Neuronal stem cell (in vitro differentiated cells): Measurements from ENCODE around the gene TMEM86A.

Experiments used
- DNase-seq: peaks from one replicate; pipeline ENCODE4 v3.0.0-alpha.2; 2013; ENCODE audit warnings: low spot score
- H2AFZ ChIP-seq: one replicate; pipeline ENCODE4 v1.6.1; 2013; ENCODE audit warnings: mild to moderate bottlenecking, low read length, inconsistent platforms
- H2AK5ac ChIP-seq: 2 replicates; pipeline ENCODE4 v1.6.1; 2013; ENCODE audit warnings: low read depth, mild to moderate bottlenecking, inconsistent platforms, low read length, moderate library complexity, mixed read lengths
- H2BK120ac ChIP-seq: 2 replicates; pipeline ENCODE4 v1.6.1; 2013; ENCODE audit warnings: low read depth, mild to moderate bottlenecking, inconsistent platforms, low read length, moderate library complexity, mixed read lengths
- H2BK12ac ChIP-seq: one replicate; pipeline ENCODE4 v1.6.1; 2013; ENCODE audit warnings: low read length, inconsistent platforms
- H2BK15ac ChIP-seq: 2 replicates; pipeline ENCODE4 v1.6.1; 2013; ENCODE audit warnings: mild to moderate bottlenecking, low read length, inconsistent platforms, mixed read lengths
- H2BK5ac ChIP-seq: one replicate; pipeline ENCODE4 v1.6.1; 2013; ENCODE audit warnings: inconsistent platforms, mild to moderate bottlenecking, low read length, moderate library complexity
- H3K14ac ChIP-seq: one replicate; pipeline ENCODE4 v1.6.1; 2013; ENCODE audit warnings: low read length, inconsistent platforms
- H3K18ac ChIP-seq: 2 replicates; pipeline ENCODE4 v1.6.1; 2013; ENCODE audit warnings: low read length, inconsistent platforms
- H3K23ac ChIP-seq: 2 replicates; pipeline ENCODE4 v1.6.1; 2013; ENCODE audit warnings: low read depth, mild to moderate bottlenecking, mixed read lengths, low read length, inconsistent platforms; ENCODE audit not compliant: poor library complexity
- H3K27ac ChIP-seq: replicated peaks from 3 replicates; pipeline ENCODE4 v1.5.1; 2013; ENCODE audit warnings: low read length, inconsistent platforms
- H3K27me3 ChIP-seq, 3 experiments: 2 replicates each; pipeline ENCODE4 v1.6.1; 2013; ENCODE audit warnings: low read length in 3 of 3, mild to moderate bottlenecking in 2 of 3, inconsistent platforms in 1 of 3, low read depth in 1 of 3, mixed read lengths in 1 of 3, moderate library complexity in 1 of 3; ENCODE audit not compliant: control insufficient read depth in 3 of 3, insufficient read depth in 3 of 3
- H3K36me3 ChIP-seq, 2 donors: replicated peaks in 1 of 2; 2 replicates each; pipeline ENCODE4 v1.6.1; 2013; ENCODE audit warnings: low read length in 2 of 2; ENCODE audit not compliant: control insufficient read depth in 2 of 2, insufficient read depth in 2 of 2
- H3K4ac ChIP-seq: 2 replicates; pipeline ENCODE4 v1.6.1; 2013; ENCODE audit warnings: inconsistent platforms, mild to moderate bottlenecking, low read length, moderate library complexity
- H3K4me1 ChIP-seq, 2 donors: 1 replicate in 1 of 2; 2 replicates in 1 of 2; pipeline ENCODE4 v1.6.1; 2013; ENCODE audit warnings: low read length in 2 of 2, low read depth in 1 of 2; ENCODE audit not compliant: control insufficient read depth in 2 of 2, insufficient read depth in 1 of 2
- H3K4me2 ChIP-seq: one replicate; pipeline ENCODE4 v1.6.1; 2013; ENCODE audit warnings: mild to moderate bottlenecking, low read length, inconsistent platforms; ENCODE audit not compliant: insufficient read depth, poor library complexity, severe bottlenecking
- H3K4me3 ChIP-seq, 2 donors: 2 replicates each; pipeline ENCODE4 v1.5.1; 2013; ENCODE audit warnings: low read length in 2 of 2, mild to moderate bottlenecking in 2 of 2, inconsistent platforms in 1 of 2, moderate library complexity in 1 of 2
- H3K79me1 ChIP-seq: one replicate; pipeline ENCODE4 v1.6.1; 2013; ENCODE audit warnings: low read depth, mild to moderate bottlenecking, inconsistent platforms, low read length, moderate library complexity
- H3K9ac ChIP-seq: one replicate; pipeline ENCODE4 v1.6.1; 2013; ENCODE audit warnings: mild to moderate bottlenecking, low read depth, low read length, inconsistent platforms; ENCODE audit not compliant: poor library complexity
- H3K9me3 ChIP-seq, 2 donors: replicated peaks in 1 of 2; 2 replicates each; pipeline versions ENCODE3 to v1.6.1; 2013; ENCODE audit warnings: low read length in 2 of 2, mild to moderate bottlenecking in 2 of 2, inconsistent platforms in 1 of 2, low read depth in 1 of 2, mixed read lengths in 1 of 2, moderate library complexity in 1 of 2; ENCODE audit not compliant: control insufficient read depth in 2 of 2, insufficient read depth in 1 of 2
- H4K8ac ChIP-seq: one replicate; pipeline ENCODE4 v1.6.1; 2013; ENCODE audit warnings: low read depth, mild to moderate bottlenecking, inconsistent platforms, low read length, moderate library complexity
- H4K91ac ChIP-seq: one replicate; pipeline ENCODE4 v1.6.1; 2013; ENCODE audit warnings: low read length, low read depth, mild to moderate bottlenecking, inconsistent platforms; ENCODE audit not compliant: poor library complexity
- WGBS, 2 donors: extraction: QIAGEN DNeasy Blood & Tissue Kit; methylation state at CpG; one replicate each; pipeline ENCODE4 v1.1.7; 2013; ENCODE audit warnings: missing lambda C conversion rate in 2 of 2, mixed read lengths in 1 of 2; ENCODE audit not compliant: insufficient read length in 2 of 2, insufficient replicate concordance in 1 of 2; ENCODE audit errors: extremely low coverage in 2 of 2; 5-methylcytosine and 5-hydroxymethylcytosine counted together

The TMEM86A gene

GRCh38 chr11:18705651-18706281 lies 7.2 kb downstream of the TMEM86A start:
- H3K36me3 ChIP-seq, result peaks cover 0 to 2% of the 10 kb centered on the region in 2 donors
- H3K23ac ChIP-seq, result peak overlapping the region; percentile 61
- H3K4me3 ChIP-seq, result peak overlapping the region in 1 of 2 donors; percentile 49
- peak overlapping the region; percentile 61 for H3K18ac ChIP-seq
- no peak overlapping the region for H2AK5ac ChIP-seq
- peak overlapping the region; percentile 85 for H3K14ac ChIP-seq
- peak overlapping the region; percentile 15 for H4K91ac ChIP-seq
- no peak overlapping the region for H3K27ac ChIP-seq
- no peak overlapping the region for H2BK12ac ChIP-seq
- no peak overlapping the region for H2AFZ ChIP-seq
- H3K9me3 ChIP-seq, result no peaks in the 10 kb centered on the region
- H3K79me1 ChIP-seq, result no peaks in the 10 kb centered on the region
- WGBS, 2 donors, result no CpG with 5 or more reads among the region's 46 CpGs
- H3K4me1 ChIP-seq, result peaks cover 0 to 1% of the 10 kb centered on the region in 2 donors
- no peak overlapping the region for H3K4me2 ChIP-seq
- H3K9ac ChIP-seq, result peak overlapping the region; percentile 51
- no peak overlapping the region for H2BK5ac ChIP-seq
- H2BK120ac ChIP-seq, result no peak overlapping the region
- H3K27me3 ChIP-seq, result peaks cover 0 to 38% (median 7%) of the 10 kb centered on the region in 3 experiments
- no peak overlapping the region for H2BK15ac ChIP-seq
- DNase-seq, result no peak
- H4K8ac ChIP-seq, result peak overlapping the region; percentile 70
- H3K4ac ChIP-seq, result no peak overlapping the region

GRCh38 chr11:18706330-18707243 lies 8.0 kb downstream of the TMEM86A start:
- H3K36me3 ChIP-seq, result peaks cover 0 to 2% of the 10 kb centered on the region in 2 donors
- H3K79me1 ChIP-seq, result no peaks in the 10 kb centered on the region
- H4K8ac ChIP-seq, result no peak overlapping the region
- no peak overlapping the region for H2AFZ ChIP-seq
- no CpG with 5 or more reads among the region's 34 CpGs for WGBS, 2 donors
- H3K18ac ChIP-seq, result no peak overlapping the region
- H2BK120ac ChIP-seq, result no peak overlapping the region
- H4K91ac ChIP-seq, result no peak overlapping the region
- H3K23ac ChIP-seq, result no peak overlapping the region
- H3K4me2 ChIP-seq, result no peak overlapping the region
- no peak overlapping the region for H3K4me3 ChIP-seq
- no peak overlapping the region for H2BK12ac ChIP-seq
- no peak overlapping the region for H3K14ac ChIP-seq
- H2BK5ac ChIP-seq, result no peak overlapping the region
- H2AK5ac ChIP-seq, result no peak overlapping the region
- H3K4me1 ChIP-seq, result peaks cover 0 to 1% of the 10 kb centered on the region in 2 donors
- H3K9ac ChIP-seq, result no peak overlapping the region
- no peak overlapping the region for H2BK15ac ChIP-seq
- H3K9me3 ChIP-seq, result no peaks in the 10 kb centered on the region
- no peak for DNase-seq
- H3K27ac ChIP-seq, result no peak overlapping the region
- H3K27me3 ChIP-seq, result peaks cover 0 to 39% (median 7%) of the 10 kb centered on the region in 3 experiments
- no peak overlapping the region for H3K4ac ChIP-seq

GRCh38 chr11:18707811-18708340 lies 9.3 kb downstream of the TMEM86A start:
- Histone ChIP-seq H4K91ac (no peak overlapping the region), H3K4me1 (peaks cover 0 to 1% of the 10 kb centered on the region in 2 donors), H2BK15ac (no peak overlapping the region), H3K27me3 (peaks cover 0 to 52% (median 7%) of the 10 kb centered on the region in 3 experiments), H3K27ac (no peak overlapping the region), H3K79me1 (no peaks in the 10 kb centered on the region), H3K36me3 (peaks cover 0 to 2% of the 10 kb centered on the region in 2 donors), H3K4ac (no peak overlapping the region), H3K4me2 (no peak overlapping the region), H4K8ac (no peak overlapping the region), H2BK12ac (no peak overlapping the region), H2BK120ac (no peak overlapping the region), H3K18ac (no peak overlapping the region), H3K9ac (no peak overlapping the region), H3K23ac (no peak overlapping the region), H3K4me3 (peak overlapping the region in 1 of 2 donors; percentile 14), H2BK5ac (no peak overlapping the region), H3K9me3 (no peaks in the 10 kb centered on the region), H2AK5ac (no peak overlapping the region), H3K14ac (no peak overlapping the region), H2AFZ (no peak overlapping the region)
- DNase-seq, result no peak
- WGBS, 2 donors, result no CpG with 5 or more reads among the region's 12 CpGs

GRCh38 chr11:18709414-18709813 lies 10.8 kb downstream of the TMEM86A start:
- Histone ChIP-seq H3K4ac (no peak overlapping the region), H3K23ac (no peak overlapping the region), H3K14ac (no peak overlapping the region), H4K91ac (no peak overlapping the region), H2AFZ (no peak overlapping the region), H3K36me3 (no peaks in the 10 kb centered on the region), H3K18ac (no peak overlapping the region), H3K9ac (no peak overlapping the region), H3K4me2 (no peak overlapping the region), H3K79me1 (no peaks in the 10 kb centered on the region), H4K8ac (no peak overlapping the region), H2BK15ac (no peak overlapping the region), H2BK12ac (no peak overlapping the region), H3K27ac (no peak overlapping the region), H3K4me3 (no peak overlapping the region), H2AK5ac (no peak overlapping the region), H3K27me3 (peaks cover 0 to 64% (median 7%) of the 10 kb centered on the region in 3 experiments), H3K9me3 (no peaks in the 10 kb centered on the region), H3K4me1 (no peaks in the 10 kb centered on the region), H2BK5ac (no peak overlapping the region), H2BK120ac (no peak overlapping the region)
- DNase-seq, result no peak
- no CpG with 5 or more reads among the region's 4 CpGs for WGBS, 2 donors
